Measurements from ENCODE around the gene LRRC8D. TPM values are rescaled to one million over a fixed set of nuclear protein-coding genes. Genes with fewer than 3 reads are reported as not detected.
"Not testable (repeated sequence)": the region's sequence is repeated elsewhere in the genome, so short reads cannot be mapped to it uniquely, and the experiment has no call there.

Gene LRRC8D
- total RNA-seq, 1 donor from 2014 or later, result 36.0 TPM

- ChIA-PET POLR2A (no interaction called here), CTCF (interaction anchor here (1.2 kb wide), 1 partner anchor 61 kb away, joined by 3 read pairs; no protein-coding TSS in a partner anchor)
- Mint-ChIP-seq H3K27ac (no peak overlapping the region), H3K4me3 (no peak overlapping the region), H3K4me1 (peaks cover 13% of the 10 kb centered on the region), H3K27me3 (no peaks in the 10 kb centered on the region), H3K36me3 (ENCODE audit: low read depth) (peaks cover 27% of the 10 kb centered on the region), H3K9me3 (peaks cover 7% of the 10 kb centered on the region)
- ATAC-seq (ENCODE audit: low read depth), result no peak
- no peak for DNase-seq
- TF ChIP-seq CTCF (IDR thresholded peaks at IDR 0.05), result no peak
- intact Hi-C loops (cut with micrococcal nuclease), result no loop called here
Observed at GRCh38 chr1:89919174-89919573, 98.3 kb downstream of the LRRC8D start.

- no peak for ATAC-seq (ENCODE audit: low read depth)
- H3K27me3 Mint-ChIP-seq, result no peaks in the 10 kb centered on the region
- H3K4me1 Mint-ChIP-seq, result peaks cover 12% of the 10 kb centered on the region
- no peak overlapping the region for H3K27ac Mint-ChIP-seq
- no peak overlapping the region for H3K4me3 Mint-ChIP-seq
- POLR2A ChIA-PET, result no interaction called here
- no peak for DNase-seq
- CTCF ChIA-PET, result no interaction called here
- peaks cover 27% of the 10 kb centered on the region for H3K36me3 Mint-ChIP-seq (ENCODE audit: low read depth)
- intact Hi-C loops (cut with micrococcal nuclease), result no loop called here
- H3K9me3 Mint-ChIP-seq, result peaks cover 7% of the 10 kb centered on the region
- TF ChIP-seq CTCF (IDR thresholded peaks at IDR 0.05), result no peak
Observed at GRCh38 chr1:89922911-89923310, 102.1 kb downstream of the LRRC8D start.

GRCh38 chr1:89923517-89923916, 102.7 kb downstream of the LRRC8D start:
- CTCF ChIA-PET, result no interaction called here

GRCh38 chr1:89924075-89924474, 103.2 kb downstream of the LRRC8D start:
- H3K27me3 Mint-ChIP-seq; DNase-seq; H3K9me3 Mint-ChIP-seq; H3K4me3 Mint-ChIP-seq; H3K27ac Mint-ChIP-seq; ATAC-seq (ENCODE audit: low read depth); CTCF ChIA-PET; POLR2A ChIA-PET; intact Hi-C loops (cut with micrococcal nuclease): not testable (repeated sequence)
- peaks cover 16% of the 10 kb centered on the region for H3K4me1 Mint-ChIP-seq
- H3K36me3 Mint-ChIP-seq (ENCODE audit: low read depth), result peaks cover 34% of the 10 kb centered on the region

More at GRCh38 chr1:89923517-89923916, 102.7 kb downstream of the LRRC8D start:
- intact Hi-C loops (cut with micrococcal nuclease), result no loop called here
- TF ChIP-seq CTCF (IDR thresholded peaks at IDR 0.05), result no peak
- peaks cover 29% of the 10 kb centered on the region for H3K36me3 Mint-ChIP-seq (ENCODE audit: low read depth)
- H3K9me3 Mint-ChIP-seq, result peaks cover 7% of the 10 kb centered on the region
- ATAC-seq (ENCODE audit: low read depth) (no peak), DNase-seq (no peak)
- H3K4me3 Mint-ChIP-seq, result no peak overlapping the region
- peaks cover 14% of the 10 kb centered on the region for H3K4me1 Mint-ChIP-seq
- H3K27ac Mint-ChIP-seq, result no peak overlapping the region
- POLR2A ChIA-PET, result no interaction called here
- H3K27me3 Mint-ChIP-seq, result no peaks in the 10 kb centered on the region

GRCh38 chr1:89927049-89927448, 106.2 kb downstream of the LRRC8D start:
- DNase-seq, result no peak
- CTCF ChIA-PET, result no interaction called here
- Mint-ChIP-seq H3K9me3 (peaks cover 7% of the 10 kb centered on the region), H3K4me3 (no peak overlapping the region), H3K27me3 (no peaks in the 10 kb centered on the region), H3K4me1 (peaks cover 29% of the 10 kb centered on the region), H3K36me3 (ENCODE audit: low read depth) (peaks cover 31% of the 10 kb centered on the region), H3K27ac (no peak overlapping the region)
- POLR2A ChIA-PET, result no interaction called here
- intact Hi-C loops (cut with micrococcal nuclease), result loop anchor here (2.0 kb wide), 1 partner anchor 18 kb away; no protein-coding TSS in a partner anchor
- ATAC-seq (ENCODE audit: low read depth), result no peak
- no peak for TF ChIP-seq CTCF (IDR thresholded peaks at IDR 0.05)

GRCh38 chr1:89927478-89927877, 106.6 kb downstream of the LRRC8D start:
- ChIA-PET POLR2A (no interaction called here), CTCF (no interaction called here)
- H3K27ac Mint-ChIP-seq, result no peak overlapping the region
- H3K9me3 Mint-ChIP-seq, result peaks cover 7% of the 10 kb centered on the region
- H3K27me3 Mint-ChIP-seq, result no peaks in the 10 kb centered on the region
- intact Hi-C loops (cut with micrococcal nuclease), result loop anchor here (2.0 kb wide), 1 partner anchor 17 kb away; no protein-coding TSS in a partner anchor
- peaks cover 30% of the 10 kb centered on the region for H3K36me3 Mint-ChIP-seq (ENCODE audit: low read depth)
- ATAC-seq (ENCODE audit: low read depth), result no peak
- no peak for DNase-seq
- TF ChIP-seq CTCF (IDR thresholded peaks at IDR 0.05), result no peak
- no peak overlapping the region for H3K4me3 Mint-ChIP-seq
- peaks cover 29% of the 10 kb centered on the region for H3K4me1 Mint-ChIP-seq

Data from activated B cell treated with CpG ODN at 0.5 μM for 24 hours (primary cell).